Glomerular visceral epithelial cell (primary cell): ENCODE results near the gene ADIPOR1.

Experiments
- DNase-seq: peaks from one replicate; pipeline ENCODE4 v3.0.0-alpha.2; 2016; ENCODE audit errors: extremely low spot score

Gene ADIPOR1

GRCh38 chr1:202968895-202969295, 10.8 kb upstream of the ADIPOR1 start:
- DNase-seq, result peak; percentile 68

- no peak for DNase-seq
Measured at GRCh38 chr1:202968351-202968750, 10.2 kb upstream of the ADIPOR1 start.

GRCh38 chr1:202967684-202968281, 9.7 kb upstream of the ADIPOR1 start:
- peak; percentile 6 for DNase-seq

GRCh38 chr1:202966006-202966898, 8.1 kb upstream of the ADIPOR1 start:
- no peak for DNase-seq

GRCh38 chr1:202965422-202965821, 7.3 kb upstream of the ADIPOR1 start:
- DNase-seq, result no peak

- DNase-seq, result no peak
Measured at GRCh38 chr1:202964791-202965410, 6.8 kb upstream of the ADIPOR1 start.

GRCh38 chr1:202961220-202961880, 3.2 kb upstream of the ADIPOR1 start:
- no peak for DNase-seq

GRCh38 chr1:202959276-202959620, 1.1 kb upstream of the ADIPOR1 start:
- peak; percentile 44 for DNase-seq

GRCh38 chr1:202958544-202959275, 598 bp upstream of the ADIPOR1 start:
- no peak for DNase-seq

- no peak for DNase-seq
Measured at GRCh38 chr1:202956969-202957368, 1.1 kb downstream of the ADIPOR1 start.

- no peak for DNase-seq
Measured at GRCh38 chr1:202954057-202954745, 3.9 kb downstream of the ADIPOR1 start.

- no peak for DNase-seq
Measured at GRCh38 chr1:202953392-202953791, 4.7 kb downstream of the ADIPOR1 start.

GRCh38 chr1:202952818-202953217, 5.3 kb downstream of the ADIPOR1 start:
- peak; percentile 18 for DNase-seq

- DNase-seq, result no peak
Measured at GRCh38 chr1:202952099-202952498, 6.0 kb downstream of the ADIPOR1 start.

- no peak for DNase-seq
Measured at GRCh38 chr1:202951437-202951836, 6.7 kb downstream of the ADIPOR1 start.

GRCh38 chr1:202945483-202945882, 12.6 kb downstream of the ADIPOR1 start:
- DNase-seq, result no peak

GRCh38 chr1:202944438-202944921, 13.6 kb downstream of the ADIPOR1 start:
- no peak for DNase-seq

GRCh38 chr1:202942426-202942825, 15.7 kb downstream of the ADIPOR1 start:
- no peak for DNase-seq

- DNase-seq, result no peak
Measured at GRCh38 chr1:202941372-202941771, 16.7 kb downstream of the ADIPOR1 start.

- no peak for DNase-seq
Measured at GRCh38 chr1:202940561-202940960, 17.6 kb downstream of the ADIPOR1 start.
